IMR-90 (cell line): ENCODE measurements around the gene COQ10A. TPM values are rescaled to one million over a fixed set of nuclear protein-coding genes. Genes with fewer than 3 reads are reported as not detected.
"Not testable (repeated sequence)": the region's sequence is repeated elsewhere in the genome, so short reads cannot be mapped to it uniquely, and the experiment has no call there.

ENCODE experiments used
- ATAC-seq: fragments of 200-7000 bp; cut with Tn5 transposase; 2 replicates; pipeline ENCODE4 v1.9.1; 2020; ENCODE audit warnings: low read depth, mild to moderate bottlenecking, moderate library complexity
- BruUV-seq: library from RNA; stranded (reverse); fragments of 400-500 nt; replicated peaks from 2 replicates; lab custom pipeline; 2021; lab: Mats Ljungman, UMichigan
- CTCF ChIA-PET: fragments of 300-600 bp; formaldehyde crosslinking; extraction: SDS; loops from one replicate; lab custom pipeline; 2021; ENCODE audit warnings: antibody characterized with exemption; lab: Yijun Ruan, JAX
- POLR2A ChIA-PET: fragments of 300-600 bp; sonication (Branson Sonifier 250); formaldehyde crosslinking; loops from one replicate; lab custom pipeline; 2022; ENCODE audit warnings: antibody characterized with exemption; ENCODE audit not compliant: unreplicated experiment; lab: Charles Lee
- DNase-seq: peaks from one replicate; pipeline ENCODE4 v3.0.0; 2013
- H2AFZ ChIP-seq: replicated peaks from 2 replicates; pipeline ENCODE3; 2013; ENCODE audit warnings: low read length, mild to moderate bottlenecking; ENCODE audit not compliant: poor library complexity
- H2AK5ac ChIP-seq: 2 replicates; pipeline ENCODE4 v1.6.1; 2013; ENCODE audit warnings: low read depth, low read length, inconsistent platforms
- H2AK9ac ChIP-seq: replicated peaks from 2 replicates; pipeline ENCODE3; 2013; ENCODE audit warnings: mild to moderate bottlenecking, low read depth, low read length, moderate library complexity; ENCODE audit not compliant: poor library complexity
- H2BK120ac ChIP-seq: 2 replicates; pipeline ENCODE4 v1.6.1; 2013; ENCODE audit warnings: low read depth, low read length, inconsistent platforms
- H2BK15ac ChIP-seq: 3 replicates; pipeline ENCODE4 v1.6.1; 2013; ENCODE audit warnings: low read depth, low read length, inconsistent platforms
- H2BK20ac ChIP-seq: 2 replicates; pipeline ENCODE4 v1.6.1; 2013; ENCODE audit warnings: low read depth, mild to moderate bottlenecking, inconsistent platforms, low read length, moderate library complexity
- H2BK5ac ChIP-seq: 2 replicates; pipeline ENCODE4 v1.6.1; 2013; ENCODE audit warnings: mild to moderate bottlenecking, low read depth, low read length, inconsistent platforms; ENCODE audit not compliant: poor library complexity, severe bottlenecking
- H3K14ac ChIP-seq: replicated peaks from 2 replicates; pipeline ENCODE4 v1.6.1; 2013; ENCODE audit warnings: low read depth, low read length, inconsistent platforms
- H3K18ac ChIP-seq: 2 replicates; pipeline ENCODE4 v1.6.1; 2013; ENCODE audit warnings: low read depth, low read length, control low read depth
- H3K23ac ChIP-seq: 2 replicates; pipeline ENCODE4 v1.6.1; 2013; ENCODE audit warnings: low read depth, low read length, inconsistent platforms
- H3K27ac ChIP-seq: 2 replicates; pipeline ENCODE4 v1.5.1; 2013; ENCODE audit warnings: mild to moderate bottlenecking, control low read depth, low read length; ENCODE audit not compliant: insufficient read depth
- H3K27me3 ChIP-seq: 2 replicates; pipeline ENCODE4 v1.6.1; 2013; ENCODE audit warnings: low read length; ENCODE audit not compliant: control insufficient read depth, insufficient read depth
- H3K36me3 ChIP-seq: 2 replicates; pipeline ENCODE4 v1.6.1; 2013; ENCODE audit warnings: low read length, mixed read lengths; ENCODE audit not compliant: control insufficient read depth, insufficient read depth
- H3K4ac ChIP-seq: 2 replicates; pipeline ENCODE4 v1.6.1; 2013; ENCODE audit warnings: low read depth, low read length, inconsistent platforms
- H3K4me1 ChIP-seq: 2 replicates; pipeline ENCODE4 v1.6.1; 2013; ENCODE audit warnings: low read length, mixed read lengths; ENCODE audit not compliant: control insufficient read depth, insufficient read depth
- H3K4me2 ChIP-seq: 2 replicates; pipeline ENCODE4 v1.6.1; 2013; ENCODE audit warnings: low read depth, mild to moderate bottlenecking, control low read depth, low read length, moderate library complexity
- H3K4me3 ChIP-seq: 2 replicates; pipeline ENCODE4 v1.5.1; 2013; ENCODE audit warnings: low read depth, mild to moderate bottlenecking, control low read depth, low read length, moderate library complexity; ENCODE audit not compliant: insufficient read depth
- H3K56ac ChIP-seq: 2 replicates; pipeline ENCODE4 v1.6.1; 2013; ENCODE audit warnings: low read length, inconsistent platforms; ENCODE audit not compliant: insufficient read depth; ENCODE audit errors: extremely low read depth
- H3K79me1 ChIP-seq, 2 experiments: 2 replicates each; pipeline ENCODE4 v1.6.1; 2013; ENCODE audit warnings: low read length in 2 of 2, inconsistent platforms in 1 of 2, low read depth in 1 of 2
- H3K9ac ChIP-seq: 2 replicates; pipeline ENCODE4 v1.6.1; 2013; ENCODE audit warnings: low read depth, low read length, control low read depth
- H3K9me1 ChIP-seq: 2 replicates; pipeline ENCODE4 v1.6.1; 2013; ENCODE audit warnings: low read length, inconsistent platforms; ENCODE audit not compliant: insufficient read depth
- H3K9me3 ChIP-seq: 2 replicates; pipeline ENCODE4 v1.6.1; 2013; ENCODE audit warnings: low read length; ENCODE audit not compliant: control insufficient read depth, insufficient read depth
- H4K20me1 ChIP-seq: 2 replicates; pipeline ENCODE4 v1.6.1; 2013; ENCODE audit warnings: low read length, inconsistent platforms; ENCODE audit not compliant: insufficient read depth
- H4K5ac ChIP-seq: 2 replicates; pipeline ENCODE4 v1.6.1; 2013; ENCODE audit warnings: mild to moderate bottlenecking, low read depth, low read length, control low read depth
- H4K8ac ChIP-seq, 2 experiments: 2 replicates each; pipeline ENCODE4 v1.6.1; 2013; ENCODE audit warnings: low read depth in 2 of 2, low read length in 2 of 2, control low read depth in 1 of 2, inconsistent platforms in 1 of 2
- H4K91ac ChIP-seq: 2 replicates; pipeline ENCODE4 v1.6.1; 2013; ENCODE audit warnings: low read depth, low read length, inconsistent platforms; ENCODE audit not compliant: insufficient read depth
- BHLHE40 ChIP-seq: fragments of 150-350 bp; IDR thresholded peaks from 2 replicates; pipeline ENCODE4 v1.6.1; 2016; ENCODE audit warnings: mild to moderate bottlenecking, low read depth, low read length
- CHD1 ChIP-seq: IDR thresholded peaks from 2 replicates; pipeline ENCODE4 v1.6.1; 2012; ENCODE audit warnings: low read depth, low read length, improper control_type of control experiment
- RFX5 ChIP-seq: IDR thresholded peaks from 2 replicates; pipeline ENCODE4 v1.8.0; 2012; ENCODE audit warnings: low read depth, mild to moderate bottlenecking, low read length, moderate library complexity
- USF2 ChIP-seq: fragments of 150-350 bp; IDR thresholded peaks from 2 replicates; pipeline ENCODE4 v1.6.1; 2017; ENCODE audit warnings: mild to moderate bottlenecking, antibody characterized with exemption, low read length, low read depth
- WGBS, 2 experiments: methylation state at CpG; one replicate each; pipeline versions ENCODE4 v1.1.5 to v1.1.7; 2013; ENCODE audit warnings: missing lambda C conversion rate in 2 of 2; ENCODE audit not compliant: insufficient read length in 1 of 2; ENCODE audit errors: extremely low coverage in 2 of 2; 5-methylcytosine and 5-hydroxymethylcytosine counted together
- dilution Hi-C: fragments of 300-500 bp; cut with HindIII; formaldehyde crosslinking; loops from one replicate; pipeline ENCODE4 v1.14.3; 2018; ENCODE audit warnings: low sequenced_read_pairs; ENCODE audit not compliant: unreplicated experiment
- in situ Hi-C: fragments of 300-500 bp; cut with MboI; formaldehyde crosslinking; loops from 3 replicates; pipeline ENCODE4 v1.14.3; 2019; ENCODE audit warnings: low sequenced_read_pairs, inconsistent platforms, mixed read lengths
- intact Hi-C: fragments of 100-400 bp; cut with micrococcal nuclease; formaldehyde crosslinking; loops from 2 replicates; pipeline ENCODE4 v1.10.0; 2022
- polyA plus RNA-seq, 3 experiments: library from polyadenylated mRNA; depleted of rRNA; stranded (reverse); fragments of >200 nt; gene quantifications; 2 replicates each; pipeline ENCODE4 v1.2.3, GENCODE V29; 2012; ENCODE audit warnings: low replicate concordance in 1 of 3
- total RNA-seq: library from RNA; depleted of rRNA; stranded (reverse); fragments of >200 nt; gene quantifications from 2 replicates; pipeline ENCODE4 v1.2.3, GENCODE V29; 2012

COQ10A gene
- total and polyA plus RNA-seq, 2 of the 4 experiments (the other 2 are of a cell fraction) = 4.7 to 10.8 TPM

DNA sequence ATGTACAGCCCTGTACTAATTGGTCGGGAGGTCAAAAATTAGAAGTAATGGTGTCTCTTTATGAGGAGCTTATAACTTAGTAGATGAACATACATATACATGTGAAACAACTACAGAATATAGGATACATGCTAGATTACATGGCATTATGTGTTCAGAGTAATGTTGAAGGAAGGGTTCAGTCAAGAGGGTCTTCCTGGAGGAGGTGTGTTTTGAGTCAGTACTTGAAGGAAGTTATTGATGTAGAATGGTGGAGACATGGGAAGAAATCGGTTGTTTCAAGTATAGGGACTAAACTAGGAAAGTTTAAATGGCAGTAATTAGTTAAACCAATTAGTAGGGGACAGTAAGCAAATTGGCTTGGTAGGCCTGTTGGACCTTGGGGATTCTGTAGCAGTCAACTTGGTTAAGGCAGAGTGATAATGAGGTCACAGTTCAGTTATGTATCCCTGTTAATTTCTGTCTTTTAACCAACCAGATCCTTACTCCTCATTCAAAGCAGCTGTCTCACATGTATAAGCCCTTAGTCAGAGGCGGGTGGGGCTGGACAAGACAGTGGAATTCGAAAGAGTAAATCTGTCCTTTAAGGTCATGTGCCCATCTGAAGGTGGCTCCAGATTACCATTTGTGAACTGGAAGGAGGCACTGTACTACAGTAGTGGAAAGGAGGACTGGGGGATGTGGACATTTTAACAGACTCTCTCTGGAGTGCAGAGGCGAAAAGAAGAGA is 5.1 kb upstream of the COQ10A start:
- no peak overlapping the region for H3K9ac ChIP-seq
- POLR2A ChIA-PET = interaction anchor here (0.5 kb wide), 1 partner anchor 226 kb away, joined by 16 read pairs; the partner anchor contains the start of gene GLS2

GRCh38 chr12:56262955-56263354 is 3.8 kb upstream of the COQ10A start:
- H2AK9ac ChIP-seq, H2BK20ac ChIP-seq, H2AK5ac ChIP-seq, H4K8ac ChIP-seq, DNase-seq, H3K56ac ChIP-seq, H3K27ac ChIP-seq, H2BK15ac ChIP-seq, POLR2A ChIA-PET, H2AFZ ChIP-seq, H3K27me3 ChIP-seq, intact Hi-C loops, H3K9me3 ChIP-seq, H4K91ac ChIP-seq, in situ Hi-C loops, H2BK5ac ChIP-seq, H3K23ac ChIP-seq, H3K9ac ChIP-seq, dilution Hi-C loops, H3K4me2 ChIP-seq, H3K14ac ChIP-seq, H2BK120ac ChIP-seq, H4K20me1 ChIP-seq, ATAC-seq, H3K36me3 ChIP-seq, H3K18ac ChIP-seq, BruUV-seq, H4K5ac ChIP-seq, H3K4me3 ChIP-seq, H3K4ac ChIP-seq: not testable (repeated sequence)
- H3K4me1 ChIP-seq = peaks cover 16% of the 10 kb centered on the region
- H3K9me1 ChIP-seq = peaks cover 12% of the 10 kb centered on the region
- peaks cover 0 to 20% of the 10 kb centered on the region in 2 experiments; a peak in 2 of 4 replicates for H3K79me1 ChIP-seq
- CTCF ChIA-PET = interaction anchor here (0.6 kb wide), 1 partner anchor 21 kb away, joined by 3 read pairs; no protein-coding TSS in a partner anchor
- no CpG with 5 or more reads among the region's 7 CpGs for WGBS, 2 experiments

More for the DNA sequence above, 5.1 kb upstream of the COQ10A start:
- dilution Hi-C loops (no loop called here), in situ Hi-C loops (no loop called here), intact Hi-C loops (no loop called here)
- peak overlapping the region; percentile 72; the same call in 1 of the 2 replicates for H4K5ac ChIP-seq
- peak overlapping the region; percentile 87; the same call in 1 of the 2 replicates for H3K18ac ChIP-seq
- peak overlapping the region; percentile 81 for H2AK5ac ChIP-seq
- ATAC-seq (peak; percentile 18), DNase-seq (peak; percentile 71)
- H3K36me3 ChIP-seq = peaks cover 4% of the 10 kb centered on the region; the same call in 1 of the 2 replicates
- peaks cover 0 to 23% of the 10 kb centered on the region in 2 experiments; a peak in 2 of 4 replicates for H3K79me1 ChIP-seq
- H3K27me3 ChIP-seq = no peaks in the 10 kb centered on the region
- peaks cover 7% of the 10 kb centered on the region for H4K20me1 ChIP-seq
- WGBS, 2 experiments = 100% methylated on average over 1 of the region's 5 CpGs; no CpG with 5 or more reads in 1 of the 2 experiments
- no peak overlapping the region for H3K27ac ChIP-seq
- H2AK9ac ChIP-seq = peak overlapping the region; percentile 10
- H4K8ac ChIP-seq = peak overlapping the region; percentile 7 to 80; a peak in 2 of 4 replicates
- peak overlapping the region; percentile 27 for H2AFZ ChIP-seq
- CTCF ChIA-PET = no interaction called here
- H3K4me2 ChIP-seq = peak overlapping the region; percentile 35; the same call in 1 of the 2 replicates
- H2BK20ac ChIP-seq = peak overlapping the region; percentile 84
- peak overlapping the region; percentile 52 for H2BK15ac ChIP-seq
- peaks cover 17% of the 10 kb centered on the region for H3K4me1 ChIP-seq
- H3K9me1 ChIP-seq = peaks cover 12% of the 10 kb centered on the region
- no peak for TF ChIP-seq RFX5
- no peak for TF ChIP-seq CHD1
- peak; percentile 37; the same call in 1 of the 2 replicates for TF ChIP-seq BHLHE40
- TF ChIP-seq USF2 = peak; percentile 72
- H2BK120ac ChIP-seq = peak overlapping the region; percentile 89
- peak overlapping the region; percentile 73 for H4K91ac ChIP-seq
- no peak overlapping the region for H3K4me3 ChIP-seq
- peak overlapping the region; percentile 44; the same call in 1 of the 2 replicates for H3K56ac ChIP-seq
- peak overlapping the region; percentile 74 for H3K4ac ChIP-seq
- peak overlapping the region; percentile 71 for H3K14ac ChIP-seq
- H3K9me3 ChIP-seq = no peaks in the 10 kb centered on the region
- peak overlapping the region; percentile 75 for H3K23ac ChIP-seq
- H2BK5ac ChIP-seq = peak overlapping the region; percentile 92
- no TSS peak for BruUV-seq
